DND-41 (cell line): ENCODE measurements around the gene CHKB.
"Not testable (repeated sequence)": the region's sequence is repeated elsewhere in the genome, so short reads cannot be mapped to it uniquely, and the experiment has no call there.

Experiments
- ATAC-seq: fragments of 200-7000 bp; cut with Tn5 transposase; 3 replicates; pipeline ENCODE4 v1.9.1; 2021; ENCODE audit warnings: low read depth; ENCODE audit not compliant: insufficient read depth
- DNase-seq: peaks from one replicate; pipeline ENCODE4 v3.0.0-alpha.2; 2020
- H2AFZ ChIP-seq: 2 replicates; pipeline ENCODE4 v1.6.0; 2012; ENCODE audit warnings: low read depth, low read length
- H3K27ac ChIP-seq: 2 replicates; pipeline ENCODE4 v1.5.1; 2012; ENCODE audit warnings: low read length, inconsistent platforms
- H3K27me3 ChIP-seq: fragments of 200-600 bp; sonication (generic); 2 replicates; pipeline ENCODE4 v1.6.0; 2012; ENCODE audit warnings: low read length, mild to moderate bottlenecking, inconsistent platforms; ENCODE audit not compliant: insufficient read depth, poor library complexity
- H3K36me3 ChIP-seq: 2 replicates; pipeline ENCODE4 v1.5.1; 2012; ENCODE audit warnings: low read length, inconsistent platforms; ENCODE audit not compliant: insufficient read depth
- H3K4me1 ChIP-seq: 2 replicates; pipeline ENCODE4 v1.5.1; 2012; ENCODE audit warnings: mild to moderate bottlenecking, low read length; ENCODE audit not compliant: insufficient read depth
- H3K4me2 ChIP-seq: 2 replicates; pipeline ENCODE4 v1.6.0; 2012; ENCODE audit warnings: mild to moderate bottlenecking, moderate library complexity, low read length, inconsistent platforms; ENCODE audit not compliant: insufficient read depth
- H3K4me3 ChIP-seq, 2 experiments: fragments of 200-600 bp in 1 of 2; shearing (Covaris generic) in 1 of 2; 2 replicates each; pipeline ENCODE4 v1.5.1; 2012 to 2016; ENCODE audit warnings: inconsistent platforms in 2 of 2, low read length in 2 of 2, mild to moderate bottlenecking in 2 of 2, low read depth in 1 of 2, moderate library complexity in 1 of 2
- H3K79me2 ChIP-seq: 2 replicates; pipeline ENCODE4 v1.6.0; 2012; ENCODE audit warnings: low read length, inconsistent platforms; ENCODE audit not compliant: insufficient read depth
- H3K9ac ChIP-seq: 2 replicates; pipeline ENCODE4 v1.6.0; 2012; ENCODE audit warnings: low read depth, mild to moderate bottlenecking, inconsistent platforms, low read length, moderate library complexity
- H3K9me3 ChIP-seq: 2 replicates; pipeline ENCODE4 v1.5.1; 2012; ENCODE audit warnings: low read length, moderate library complexity, mild to moderate bottlenecking, inconsistent platforms; ENCODE audit not compliant: insufficient read depth, severe bottlenecking
- H4K20me1 ChIP-seq: 2 replicates; pipeline ENCODE4 v1.6.0; 2012; ENCODE audit warnings: low read length; ENCODE audit not compliant: insufficient read depth
- EZH2 ChIP-seq: IDR thresholded peaks from 3 replicates; pipeline ENCODE4 v1.6.1; 2012; ENCODE audit warnings: borderline replicate concordance, low read depth, mild to moderate bottlenecking, moderate library complexity, low read length, inconsistent platforms; ENCODE audit not compliant: severe bottlenecking
- TF ChIP-seq, protein P1 (sequence below): IDR thresholded peaks from 2 replicates; pipeline ENCODE4 v1.5.1; 2012; ENCODE audit warnings: borderline replicate concordance, low read length, moderate library complexity, mild to moderate bottlenecking; ENCODE audit not compliant: poor library complexity, severe bottlenecking; ENCODE audit errors: extremely low read depth

CHKB gene

GRCh38 chr22:50620593-50621355 lies 38.1 kb upstream of the CHKB start:
- peak overlapping the region; percentile 66 for H3K4me2 ChIP-seq
- DNase-seq, result peak; percentile 55
- peak overlapping the region; percentile 43 for H3K9ac ChIP-seq
- peak overlapping the region; percentile 1 to 56; a peak in 3 of 4 replicates for H3K4me3 ChIP-seq
- TF ChIP-seq EZH2, result no peak
- TF ChIP-seq, protein P1, sequence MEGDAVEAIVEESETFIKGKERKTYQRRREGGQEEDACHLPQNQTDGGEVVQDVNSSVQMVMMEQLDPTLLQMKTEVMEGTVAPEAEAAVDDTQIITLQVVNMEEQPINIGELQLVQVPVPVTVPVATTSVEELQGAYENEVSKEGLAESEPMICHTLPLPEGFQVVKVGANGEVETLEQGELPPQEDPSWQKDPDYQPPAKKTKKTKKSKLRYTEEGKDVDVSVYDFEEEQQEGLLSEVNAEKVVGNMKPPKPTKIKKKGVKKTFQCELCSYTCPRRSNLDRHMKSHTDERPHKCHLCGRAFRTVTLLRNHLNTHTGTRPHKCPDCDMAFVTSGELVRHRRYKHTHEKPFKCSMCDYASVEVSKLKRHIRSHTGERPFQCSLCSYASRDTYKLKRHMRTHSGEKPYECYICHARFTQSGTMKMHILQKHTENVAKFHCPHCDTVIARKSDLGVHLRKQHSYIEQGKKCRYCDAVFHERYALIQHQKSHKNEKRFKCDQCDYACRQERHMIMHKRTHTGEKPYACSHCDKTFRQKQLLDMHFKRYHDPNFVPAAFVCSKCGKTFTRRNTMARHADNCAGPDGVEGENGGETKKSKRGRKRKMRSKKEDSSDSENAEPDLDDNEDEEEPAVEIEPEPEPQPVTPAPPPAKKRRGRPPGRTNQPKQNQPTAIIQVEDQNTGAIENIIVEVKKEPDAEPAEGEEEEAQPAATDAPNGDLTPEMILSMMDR, result peak; percentile 85
- H2AFZ ChIP-seq, result peak overlapping the region; percentile 66
- peak; percentile 87 for ATAC-seq
- H3K27ac ChIP-seq, result peak overlapping the region; percentile 77
- H3K27me3 ChIP-seq, result no peaks in the 10 kb centered on the region
- peaks cover 37% of the 10 kb centered on the region for H3K4me1 ChIP-seq
- H3K36me3 ChIP-seq, result peaks cover 9% of the 10 kb centered on the region
- no peaks in the 10 kb centered on the region for H4K20me1 ChIP-seq
- no peaks in the 10 kb centered on the region for H3K9me3 ChIP-seq
- no peaks in the 10 kb centered on the region for H3K79me2 ChIP-seq

- H2AFZ ChIP-seq, H3K4me3 ChIP-seq, H3K79me2 ChIP-seq, H3K4me1 ChIP-seq, H4K20me1 ChIP-seq, H3K9ac ChIP-seq, H3K27me3 ChIP-seq, H3K9me3 ChIP-seq, DNase-seq, H3K27ac ChIP-seq, H3K4me2 ChIP-seq, H3K36me3 ChIP-seq, ATAC-seq: not testable (repeated sequence)
These were observed 31.6 kb upstream of the CHKB start for GRCh38 chr22:50614296-50614695.

DNA sequence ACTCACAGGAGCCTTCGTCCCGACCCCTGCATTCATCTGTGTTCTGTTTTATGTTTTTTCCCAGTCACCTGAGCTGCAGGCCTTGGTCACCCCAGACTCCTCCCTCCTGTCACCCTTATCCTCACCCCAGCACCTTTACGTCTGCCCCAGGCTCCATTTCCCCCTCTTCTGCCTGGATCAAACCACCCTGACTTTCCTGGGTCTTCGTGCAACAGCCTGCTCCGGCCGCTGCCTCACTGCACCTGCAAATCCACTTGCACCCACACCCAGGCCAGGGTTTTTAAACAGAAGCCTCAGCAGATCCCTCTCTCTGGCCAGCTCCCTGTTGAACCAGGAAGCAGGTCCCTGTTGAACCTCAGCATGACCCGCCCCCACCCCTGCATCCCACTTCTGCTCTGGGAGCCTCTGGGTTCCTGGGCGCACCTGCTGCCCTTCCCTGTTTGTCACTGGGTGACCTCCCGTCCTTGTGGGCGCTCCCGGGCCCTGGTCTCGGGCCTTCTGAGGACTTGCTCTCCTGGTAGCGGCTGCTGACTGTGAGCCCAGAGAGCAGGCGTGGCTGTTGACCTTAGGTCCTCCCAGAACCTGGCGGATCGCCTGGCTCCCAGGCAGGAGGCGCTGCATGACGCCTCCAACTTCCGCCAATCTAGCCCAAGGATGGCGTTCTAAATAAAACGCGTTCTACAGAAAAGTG lies 30.8 kb upstream of the CHKB start:
- no peaks in the 10 kb centered on the region for H3K79me2 ChIP-seq
- DNase-seq (no peak), ATAC-seq (no peak)
- TF ChIP-seq, protein P1, result no peak
- no peak for TF ChIP-seq EZH2
- H3K27ac ChIP-seq, result no peak overlapping the region
- no peaks in the 10 kb centered on the region for H3K4me1 ChIP-seq
- no peaks in the 10 kb centered on the region for H3K27me3 ChIP-seq
- H3K4me2 ChIP-seq, result no peak overlapping the region
- H3K4me3 ChIP-seq, result no peak overlapping the region
- no peaks in the 10 kb centered on the region for H3K9me3 ChIP-seq
- H4K20me1 ChIP-seq, result no peaks in the 10 kb centered on the region
- no peaks in the 10 kb centered on the region for H3K36me3 ChIP-seq
- H2AFZ ChIP-seq, result no peak overlapping the region
- no peak overlapping the region for H3K9ac ChIP-seq

- Histone ChIP-seq H3K4me3 (no peak overlapping the region), H3K9me3 (no peaks in the 10 kb centered on the region), H3K9ac (no peak overlapping the region), H3K36me3 (no peaks in the 10 kb centered on the region), H3K27ac (no peak overlapping the region), H3K4me1 (no peaks in the 10 kb centered on the region), H3K27me3 (no peaks in the 10 kb centered on the region), H3K79me2 (no peaks in the 10 kb centered on the region), H2AFZ (no peak overlapping the region), H3K4me2 (no peak overlapping the region), H4K20me1 (no peaks in the 10 kb centered on the region)
- DNase-seq (no peak), ATAC-seq (no peak)
- TF ChIP-seq EZH2, result no peak
- TF ChIP-seq, protein P1, result no peak
These were observed 30.0 kb upstream of the CHKB start for GRCh38 chr22:50612528-50613221.
